Lung (tissue), 12 donors: ENCODE data around the gene KLHL36. TPM values are rescaled to one million over a fixed set of nuclear protein-coding genes. Genes with fewer than 3 reads are reported as not detected.

Experiments
- ATAC-seq: fragments of 200-7000 bp; cut with Tn5 transposase; one replicate; pipeline ENCODE4 v1.9.1; 2020; ENCODE audit warnings: moderate number of reproducible peaks; ENCODE audit not compliant: insufficient read depth, low FRiP score
- DNase-seq, 3 donors: peaks; one replicate each; pipeline ENCODE4 v3.0.0-alpha.2; 2013 to 2017
- H3K27ac ChIP-seq, 2 donors: one replicate each; pipeline ENCODE4 v1.5.1; 2013; ENCODE audit warnings: mild to moderate bottlenecking in 2 of 2, moderate library complexity in 2 of 2, control low read depth in 1 of 2, inconsistent platforms in 1 of 2, low read depth in 1 of 2, low read length in 1 of 2
- H3K27me3 ChIP-seq, 3 donors: one replicate each; pipeline ENCODE4 v1.5.1; 2013; ENCODE audit warnings: low read length in 2 of 3; ENCODE audit not compliant: control insufficient read depth in 3 of 3, insufficient read depth in 3 of 3
- H3K36me3 ChIP-seq, 4 donors: one replicate each; pipeline ENCODE4 v1.5.1; 2013; ENCODE audit warnings: low read length in 4 of 4, mild to moderate bottlenecking in 1 of 4, moderate library complexity in 1 of 4; ENCODE audit not compliant: control insufficient read depth in 4 of 4, insufficient read depth in 4 of 4
- H3K4me1 ChIP-seq, 5 donors: one replicate each; pipeline ENCODE4 v1.5.1; 2013; ENCODE audit warnings: low read length in 5 of 5, mild to moderate bottlenecking in 2 of 5, moderate library complexity in 1 of 5; ENCODE audit not compliant: control insufficient read depth in 5 of 5, insufficient read depth in 5 of 5
- H3K4me3 ChIP-seq: one replicate; pipeline ENCODE4 v1.5.1; 2013; ENCODE audit warnings: mild to moderate bottlenecking, control low read depth, moderate library complexity
- H3K9ac ChIP-seq, 2 donors: one replicate each; pipeline ENCODE4 v1.5.1; 2013; ENCODE audit warnings: low read length in 2 of 2, control low read depth in 1 of 2; ENCODE audit not compliant: insufficient read depth in 1 of 2
- H3K9me3 ChIP-seq, 4 donors: one replicate each; pipeline ENCODE4 v1.5.1; 2013; ENCODE audit warnings: low read length in 3 of 4, mild to moderate bottlenecking in 1 of 4, moderate library complexity in 1 of 4; ENCODE audit not compliant: control insufficient read depth in 4 of 4, insufficient read depth in 3 of 4
- CTCF ChIP-seq: IDR thresholded peaks from 2 replicates; pipeline ENCODE4 v1.5.1; 2012; ENCODE audit warnings: mild to moderate bottlenecking; ENCODE audit errors: control extremely low read depth, extremely low read depth
- WGBS, 2 donors: extraction: QIAGEN DNeasy Blood & Tissue Kit; methylation state at CpG; one replicate each; pipeline ENCODE4 v1.1.7; 2013; 5-methylcytosine and 5-hydroxymethylcytosine counted together
- polyA plus RNA-seq, 2 donors: library from polyadenylated mRNA; stranded (reverse); fragments of 200-250 nt; gene quantifications; one replicate each; pipeline ENCODE4 v1.2.1, GENCODE V29; 2013
- total RNA-seq, 2 donors: library from RNA; depleted of rRNA in 1 of 2; stranded (reverse); fragments of >200 nt in 1 of 2; gene quantifications; one replicate each; pipeline ENCODE4 v1.2.1, GENCODE V29; 2014 to 2021
- donor health status: control.
- donor health status: control.
- donor health status: Bipolar disorder and iron deficiency.
- donor health status: healthy.
- donor health status: DM: yes; HTN: yes; CAD: no.

Gene KLHL36
- total and polyA plus RNA-seq, 4 donors: 18.1 to 52.7 (median 32.3) TPM

- DNase-seq (no peak), ATAC-seq (no peak)
- WGBS, 2 donors: 86 to 91% methylated on average over 1 of the region's 1 CpG
- Histone ChIP-seq H3K27ac (no peak overlapping the region), H3K4me3 (no peak overlapping the region), H3K27me3 (no peaks in the 10 kb centered on the region), H3K9me3 (no peaks in the 10 kb centered on the region), H3K36me3 (no peaks in the 10 kb centered on the region), H3K9ac (no peak overlapping the region), H3K4me1 (peaks cover 3 to 22% (median 9%) of the 10 kb centered on the region in 5 donors)
- no peak for TF ChIP-seq CTCF
Observed at GRCh38 chr16:84706856-84707255, 58.5 kb downstream of the KLHL36 start.

GRCh38 chr16:84709609-84710008 lies 61.3 kb downstream of the KLHL36 start:
- Histone ChIP-seq H3K27me3 (no peaks in the 10 kb centered on the region), H3K9me3 (no peaks in the 10 kb centered on the region), H3K27ac (no peak overlapping the region), H3K36me3 (no peaks in the 10 kb centered on the region), H3K4me1 (peaks cover 0 to 16% (median 2%) of the 10 kb centered on the region in 5 donors), H3K9ac (no peak overlapping the region), H3K4me3 (no peak overlapping the region)
- ATAC-seq (no peak), DNase-seq (no peak)
- TF ChIP-seq CTCF: no peak
- 89 to 90% methylated on average over 10 of the region's 10 CpGs for WGBS, 2 donors

- 91 to 92% methylated on average over 11 of the region's 11 CpGs for whole genome bisulfite sequencing, 2 donors
- no peak for ATAC-seq
- H3K4me1 ChIP-seq: peaks cover 0 to 14% (median 0%) of the 10 kb centered on the region in 5 donors
Observed at GRCh38 chr16:84710686-84711085, 62.4 kb downstream of the KLHL36 start.

More at GRCh38 chr16:84710686-84711085, 62.4 kb downstream of the KLHL36 start:
- no peak for TF ChIP-seq CTCF
- Histone ChIP-seq H3K4me3 (no peak overlapping the region), H3K27ac (no peak overlapping the region), H3K9me3 (no peaks in the 10 kb centered on the region), H3K27me3 (no peaks in the 10 kb centered on the region), H3K36me3 (no peaks in the 10 kb centered on the region), H3K9ac (no peak overlapping the region)
- DNase-seq: no peak

Other genes with a start within 250 kb of the KLHL36 start
- gene MEAK7, start 143.9 kb upstream of the KLHL36 start, total RNA-seq: 10 to 100 TPM; 15.7 to 16.9 TPM
- gene MEAK7, start 143.9 kb upstream of the KLHL36 start, polyA plus RNA-seq: 1 to 10 TPM; 4.8 to 6.7 TPM
- 100 to 1,000 TPM in 1 of 2 donors, 10 to 100 TPM in 1; 62.4 to 204 TPM for gene COTL1, start 30.4 kb upstream of the KLHL36 start, total RNA-seq
- gene COTL1, start 30.4 kb upstream of the KLHL36 start, polyA plus RNA-seq: 100 to 1,000 TPM in 1 of 2 donors, 10 to 100 TPM in 1; 80.1 to 223 TPM
- 10 to 100 TPM; 70.5 to 77.5 TPM for gene USP10, start 51.5 kb downstream of the KLHL36 start, total RNA-seq
- 10 to 100 TPM; 18.5 to 55.5 TPM for gene USP10, start 51.5 kb downstream of the KLHL36 start, polyA plus RNA-seq
- 100 to 1,000 TPM in 1 of 2 donors, 10 to 100 TPM in 1; 31.3 to 136 TPM for gene CRISPLD2, start 171.5 kb downstream of the KLHL36 start, total RNA-seq
- 10 to 100 TPM; 30.3 to 53.7 TPM for gene CRISPLD2, start 171.5 kb downstream of the KLHL36 start, polyA plus RNA-seq